Measurements from ENCODE around the gene ZNF335.

Gene ZNF335

DNA sequence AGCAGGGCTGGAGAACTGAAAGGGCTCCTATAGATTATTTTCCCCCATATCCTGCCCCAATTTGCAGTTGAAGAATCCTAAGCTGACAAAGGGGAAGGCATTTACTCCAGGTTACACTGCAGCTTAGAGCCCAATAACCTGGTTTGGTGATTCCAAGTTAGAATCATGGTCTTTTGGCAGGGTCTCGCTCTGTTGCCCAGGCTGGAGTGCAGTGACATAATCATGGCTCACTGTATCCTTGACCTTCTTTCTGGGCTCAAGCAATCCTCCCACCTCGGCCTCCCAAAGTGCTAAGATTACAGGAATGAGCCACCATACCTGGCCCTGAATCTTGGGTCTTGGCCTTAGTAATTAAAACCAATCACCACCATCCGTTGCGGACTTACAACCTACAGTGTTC, 35.7 kb upstream of the ZNF335 start:
- TF ChIP-seq RAD21 (IDR thresholded peaks at IDR 0.05; ENCODE audit: low read depth) (no peak), CEBPB (IDR thresholded peaks at IDR 0.05) (no peak), TAF1 (IDR thresholded peaks at IDR 0.05; ENCODE audit: low read depth) (no peak), TEAD4 (IDR thresholded peaks at IDR 0.05) (no peak), TCF12 (IDR thresholded peaks at IDR 0.05; ENCODE audit: low read depth) (no peak), EP300 (IDR thresholded peaks at IDR 0.05; ENCODE audit: borderline replicate concordance) (no peak), ZBTB7A (IDR thresholded peaks at IDR 0.05; ENCODE audit: low read depth) (no peak)
- TF ChIP-seq, protein P1, sequence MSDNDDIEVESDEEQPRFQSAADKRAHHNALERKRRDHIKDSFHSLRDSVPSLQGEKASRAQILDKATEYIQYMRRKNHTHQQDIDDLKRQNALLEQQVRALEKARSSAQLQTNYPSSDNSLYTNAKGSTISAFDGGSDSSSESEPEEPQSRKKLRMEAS (IDR thresholded peaks at IDR 0.05) = no peak
- TF ChIP-seq, protein P2, sequence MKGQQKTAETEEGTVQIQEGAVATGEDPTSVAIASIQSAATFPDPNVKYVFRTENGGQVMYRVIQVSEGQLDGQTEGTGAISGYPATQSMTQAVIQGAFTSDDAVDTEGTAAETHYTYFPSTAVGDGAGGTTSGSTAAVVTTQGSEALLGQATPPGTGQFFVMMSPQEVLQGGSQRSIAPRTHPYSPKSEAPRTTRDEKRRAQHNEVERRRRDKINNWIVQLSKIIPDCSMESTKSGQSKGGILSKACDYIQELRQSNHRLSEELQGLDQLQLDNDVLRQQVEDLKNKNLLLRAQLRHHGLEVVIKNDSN (IDR thresholded peaks at IDR 0.05) = no peak

DNA sequence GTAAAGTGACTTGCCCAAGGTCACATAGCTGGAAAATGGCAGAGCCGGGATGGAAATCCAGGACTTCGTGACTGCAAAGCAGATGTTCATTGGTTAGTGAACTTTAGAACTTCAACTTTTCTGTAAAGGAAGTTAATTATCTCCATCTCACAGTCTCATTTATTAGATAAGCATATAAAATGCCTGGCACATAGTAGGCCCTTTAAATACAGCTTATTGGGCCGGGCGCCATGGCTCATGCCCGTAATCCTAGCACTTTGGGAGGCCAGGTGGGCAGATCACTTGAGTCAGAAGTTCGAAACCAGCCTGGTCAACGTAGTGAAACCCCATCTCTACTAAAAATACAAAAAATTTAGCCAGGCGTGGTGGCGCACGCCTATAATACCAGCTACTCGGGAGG, 35.0 kb upstream of the ZNF335 start:
- TF ChIP-seq TAF1 (IDR thresholded peaks at IDR 0.05; ENCODE audit: low read depth) (no peak), FOXM1 (IDR thresholded peaks at IDR 0.05; ENCODE audit: borderline replicate concordance, low read depth) (no peak), YY1 (IDR thresholded peaks at IDR 0.05; ENCODE audit: low read depth) (no peak), ZBTB7A (IDR thresholded peaks at IDR 0.05; ENCODE audit: low read depth) (no peak), NFIC (IDR thresholded peaks at IDR 0.05) (no peak), EP300 (IDR thresholded peaks at IDR 0.05; ENCODE audit: borderline replicate concordance) (no peak)
- TF ChIP-seq, protein P2 (IDR thresholded peaks at IDR 0.05) = no peak
- TF ChIP-seq, protein P1 (IDR thresholded peaks at IDR 0.05) = no peak

DNA sequence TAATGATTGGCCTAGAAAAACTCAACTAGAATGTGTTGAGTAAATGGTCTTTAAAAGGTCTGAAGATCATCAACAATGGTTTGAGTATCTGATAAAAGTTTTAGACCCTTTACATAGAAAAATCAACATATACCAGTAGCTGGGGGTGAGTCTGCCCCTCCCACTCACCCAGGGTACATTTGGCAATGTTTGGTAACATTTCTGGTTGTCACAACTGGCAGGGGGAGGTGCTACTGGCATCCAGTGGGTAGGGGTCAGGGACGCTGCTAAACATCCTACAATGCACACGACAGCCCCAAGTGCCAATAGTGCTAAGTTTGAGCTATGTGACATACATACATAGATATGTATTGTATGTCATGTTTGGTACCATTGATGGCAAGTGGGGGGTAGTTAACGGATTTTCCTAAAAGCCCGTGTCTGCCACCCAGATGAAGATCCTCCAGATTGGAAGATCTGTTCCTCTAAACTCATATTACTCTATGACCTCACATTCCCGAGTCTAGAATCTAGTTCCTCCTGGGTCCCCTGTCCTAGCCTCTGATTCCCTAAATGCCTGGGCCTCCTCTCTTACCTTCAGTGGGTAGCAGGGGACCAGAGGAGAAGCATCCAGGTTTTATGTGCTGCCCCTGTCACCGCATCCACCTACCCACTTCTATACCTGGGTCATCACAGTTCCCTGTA, 34.2 kb upstream of the ZNF335 start:
- no peak for TF ChIP-seq EGR1 (IDR thresholded peaks at IDR 0.05)

DNA sequence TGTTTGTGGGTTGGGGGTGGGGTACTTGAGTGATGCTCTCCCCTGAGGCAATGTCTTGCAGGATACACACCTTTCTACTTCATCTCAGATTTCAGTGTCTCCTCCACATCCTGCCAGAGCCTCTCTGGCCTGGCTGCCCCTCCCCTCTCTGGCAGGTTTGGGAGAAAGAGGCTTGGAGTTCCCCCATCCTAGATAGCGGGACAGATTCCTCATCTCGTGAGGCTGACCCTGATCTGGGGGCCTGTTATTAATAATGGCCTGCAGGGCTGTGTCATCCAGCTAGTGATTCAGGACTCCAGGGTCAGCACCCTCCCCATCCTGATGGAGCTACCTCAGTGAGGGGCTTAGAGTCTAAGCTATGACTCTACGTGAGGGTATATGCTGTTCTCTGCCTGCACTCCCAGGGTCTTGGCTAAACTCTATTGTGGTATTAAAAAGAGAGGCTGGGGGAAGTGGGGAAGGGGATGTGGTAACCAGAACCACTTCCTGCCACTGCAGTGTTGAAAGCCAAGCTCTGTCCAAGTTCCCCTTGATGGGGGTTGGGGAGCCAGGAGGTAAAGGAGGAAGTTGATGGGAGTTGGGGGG, 33.0 kb upstream of the ZNF335 start:
- TF ChIP-seq, protein P1 (IDR thresholded peaks at IDR 0.05) = no peak
- no peak for TF ChIP-seq NFIC (IDR thresholded peaks at IDR 0.05)
- TF ChIP-seq RAD21 (IDR thresholded peaks at IDR 0.05; ENCODE audit: low read depth) = no peak
- no peak for TF ChIP-seq ZBTB7A (IDR thresholded peaks at IDR 0.05; ENCODE audit: low read depth)
- no peak for TF ChIP-seq EP300 (IDR thresholded peaks at IDR 0.05; ENCODE audit: borderline replicate concordance)
- TF ChIP-seq CEBPB (IDR thresholded peaks at IDR 0.05) = no peak
- TF ChIP-seq, protein P3, sequence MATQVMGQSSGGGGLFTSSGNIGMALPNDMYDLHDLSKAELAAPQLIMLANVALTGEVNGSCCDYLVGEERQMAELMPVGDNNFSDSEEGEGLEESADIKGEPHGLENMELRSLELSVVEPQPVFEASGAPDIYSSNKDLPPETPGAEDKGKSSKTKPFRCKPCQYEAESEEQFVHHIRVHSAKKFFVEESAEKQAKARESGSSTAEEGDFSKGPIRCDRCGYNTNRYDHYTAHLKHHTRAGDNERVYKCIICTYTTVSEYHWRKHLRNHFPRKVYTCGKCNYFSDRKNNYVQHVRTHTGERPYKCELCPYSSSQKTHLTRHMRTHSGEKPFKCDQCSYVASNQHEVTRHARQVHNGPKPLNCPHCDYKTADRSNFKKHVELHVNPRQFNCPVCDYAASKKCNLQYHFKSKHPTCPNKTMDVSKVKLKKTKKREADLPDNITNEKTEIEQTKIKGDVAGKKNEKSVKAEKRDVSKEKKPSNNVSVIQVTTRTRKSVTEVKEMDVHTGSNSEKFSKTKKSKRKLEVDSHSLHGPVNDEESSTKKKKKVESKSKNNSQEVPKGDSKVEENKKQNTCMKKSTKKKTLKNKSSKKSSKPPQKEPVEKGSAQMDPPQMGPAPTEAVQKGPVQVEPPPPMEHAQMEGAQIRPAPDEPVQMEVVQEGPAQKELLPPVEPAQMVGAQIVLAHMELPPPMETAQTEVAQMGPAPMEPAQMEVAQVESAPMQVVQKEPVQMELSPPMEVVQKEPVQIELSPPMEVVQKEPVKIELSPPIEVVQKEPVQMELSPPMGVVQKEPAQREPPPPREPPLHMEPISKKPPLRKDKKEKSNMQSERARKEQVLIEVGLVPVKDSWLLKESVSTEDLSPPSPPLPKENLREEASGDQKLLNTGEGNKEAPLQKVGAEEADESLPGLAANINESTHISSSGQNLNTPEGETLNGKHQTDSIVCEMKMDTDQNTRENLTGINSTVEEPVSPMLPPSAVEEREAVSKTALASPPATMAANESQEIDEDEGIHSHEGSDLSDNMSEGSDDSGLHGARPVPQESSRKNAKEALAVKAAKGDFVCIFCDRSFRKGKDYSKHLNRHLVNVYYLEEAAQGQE (IDR thresholded peaks at IDR 0.05; ENCODE audit: low read depth) = no peak
- TF ChIP-seq TCF12 (IDR thresholded peaks at IDR 0.05; ENCODE audit: low read depth) = no peak
- TF ChIP-seq, protein P2 (IDR thresholded peaks at IDR 0.05) = no peak
- no peak for TF ChIP-seq EGR1 (IDR thresholded peaks at IDR 0.05)
- no peak for TF ChIP-seq TEAD4 (IDR thresholded peaks at IDR 0.05)

DNA sequence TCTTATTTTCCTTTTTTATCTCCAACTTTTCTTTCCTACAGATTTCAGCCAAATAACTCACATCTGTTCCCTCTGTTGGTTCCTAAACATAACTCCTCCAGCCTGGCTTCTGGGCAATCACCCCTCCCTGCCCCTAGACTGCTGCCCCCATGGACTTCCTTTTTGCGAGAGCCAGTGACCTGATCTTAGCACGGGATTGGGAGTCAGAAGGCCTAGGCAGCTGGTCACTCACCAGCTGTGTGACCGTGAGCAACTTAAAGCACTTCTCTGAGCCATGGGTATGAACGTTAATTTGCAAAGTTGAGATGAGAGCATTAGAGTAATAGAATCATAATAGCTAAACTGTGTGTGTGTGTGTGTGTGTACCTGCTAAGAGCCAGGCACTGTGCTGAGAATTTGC, 32.2 kb upstream of the ZNF335 start:
- TF ChIP-seq RAD21 (IDR thresholded peaks at IDR 0.05; ENCODE audit: low read depth) = no peak
- TF ChIP-seq, protein P2 (IDR thresholded peaks at IDR 0.05) = no peak
- no peak for TF ChIP-seq FOXM1 (IDR thresholded peaks at IDR 0.05; ENCODE audit: borderline replicate concordance, low read depth)

DNA sequence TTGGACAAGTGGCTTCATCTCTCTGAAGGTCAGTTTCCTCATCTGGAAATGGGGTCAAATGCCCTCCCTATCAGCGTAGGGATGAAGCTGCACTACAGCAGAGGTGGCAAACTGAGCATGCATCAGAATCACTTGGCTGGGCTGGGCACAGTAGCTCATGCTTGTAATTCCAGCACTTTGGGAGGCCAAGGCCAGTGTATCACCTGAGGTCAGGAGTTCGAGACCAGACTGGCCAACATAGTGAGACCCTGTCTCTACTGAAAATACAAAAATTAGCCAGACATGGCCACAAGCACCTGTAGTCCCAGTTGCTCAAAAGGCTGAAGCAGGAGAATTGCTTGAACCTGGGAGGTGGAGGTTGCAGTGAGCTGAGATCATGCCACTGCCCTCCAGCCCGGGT, 30.0 kb upstream of the ZNF335 start:
- TF ChIP-seq NFIC (IDR thresholded peaks at IDR 0.05) = no peak
- TF ChIP-seq, protein P2 (IDR thresholded peaks at IDR 0.05) = no peak
- TF ChIP-seq ZBTB7A (IDR thresholded peaks at IDR 0.05; ENCODE audit: low read depth) = no peak
- TF ChIP-seq CREB1 (IDR thresholded peaks at IDR 0.05; ENCODE audit: low read depth) = no peak
- TF ChIP-seq TCF12 (IDR thresholded peaks at IDR 0.05; ENCODE audit: low read depth) = no peak
- TF ChIP-seq, protein P1 (IDR thresholded peaks at IDR 0.05) = no peak
- no peak for TF ChIP-seq TEAD4 (IDR thresholded peaks at IDR 0.05)
- no peak for TF ChIP-seq RAD21 (IDR thresholded peaks at IDR 0.05; ENCODE audit: low read depth)
- no peak for TF ChIP-seq YY1 (IDR thresholded peaks at IDR 0.05; ENCODE audit: low read depth)

Data from Ishikawa (cell line).